K562 (cell line): ENCODE results near the gene FAM222A. TPM values are rescaled to one million over a fixed set of nuclear protein-coding genes. Genes with fewer than 3 reads are reported as not detected.

Source experiments
- AFF1 ChIP-seq, 2 experiments: fragments of 450-650 bp; IDR thresholded peaks; 2 replicates each; pipeline ENCODE4 v1.6.1; 2018; ENCODE audit warnings: mild to moderate bottlenecking in 2 of 2, low read depth in 1 of 2; ENCODE audit not compliant: partially characterized antibody in 2 of 2
- E2F3 ChIP-seq: fragments of 250-450 bp; sonication (Bioruptor Pico); IDR thresholded peaks from 2 replicates; pipeline ENCODE4 v1.4.0; 2020; ENCODE audit warnings: mild to moderate bottlenecking
- E2F5 ChIP-seq: sonication (generic); formaldehyde crosslinking; IDR thresholded peaks from 2 replicates; pipeline ENCODE4 v1.8.0; 2022; ENCODE audit warnings: mild to moderate bottlenecking, missing genetic modification reagents
- MAX ChIP-seq: sonication (generic); formaldehyde crosslinking; IDR thresholded peaks from 2 replicates; pipeline ENCODE4 v1.9.0; 2022; ENCODE audit warnings: mild to moderate bottlenecking, missing genetic modification reagents
- PHF8 ChIP-seq: fragments of 200-600 bp; sonication (generic); IDR thresholded peaks from 2 replicates; pipeline ENCODE4 v1.6.1; 2012; ENCODE audit warnings: mixed run types, mild to moderate bottlenecking, inconsistent platforms, low read length, moderate library complexity, borderline replicate concordance
- TOE1 ChIP-seq, 2 experiments: fragments of 450-650 bp in 1 of 2; sonication (generic) in 1 of 2; formaldehyde crosslinking in 1 of 2; IDR thresholded peaks; 2 replicates each; pipeline versions ENCODE4 v1.7.1 to v1.8.0; 2016 to 2022; ENCODE audit warnings: borderline replicate concordance in 2 of 2, mild to moderate bottlenecking in 2 of 2, antibody characterized with exemption in 1 of 2, inconsistent platforms in 1 of 2, low read depth in 1 of 2, missing genetic modification reagents in 1 of 2, moderate library complexity in 1 of 2
- ZBTB34 ChIP-seq: fragments of 250-450 bp; sonication (Bioruptor Pico); IDR thresholded peaks from 2 replicates; pipeline ENCODE4 v1.8.0; 2021; ENCODE audit warnings: mild to moderate bottlenecking, moderate library complexity
- ZNF224 ChIP-seq: sonication (generic); formaldehyde crosslinking; IDR thresholded peaks from 2 replicates; pipeline ENCODE4 v1.8.0; 2022; ENCODE audit warnings: mild to moderate bottlenecking, missing genetic modification reagents
- ZNF232 ChIP-seq: sonication (generic); formaldehyde crosslinking; IDR thresholded peaks from 2 replicates; pipeline ENCODE4 v1.8.0; 2022; ENCODE audit warnings: mild to moderate bottlenecking, missing genetic modification reagents
- ZNF717 ChIP-seq: fragments of 250-450 bp; sonication (Bioruptor Pico); IDR thresholded peaks from 2 replicates; pipeline ENCODE4 v1.5.0; 2021
- ZNF830 ChIP-seq: fragments of 250-450 bp; sonication (Bioruptor Pico); IDR thresholded peaks from 2 replicates; pipeline ENCODE4 v1.5.0; 2021; ENCODE audit warnings: mild to moderate bottlenecking
- polyA plus RNA-seq, 8 experiments: library from polyadenylated mRNA; depleted of rRNA in 4 of 8; stranded (reverse) in 5 of 8; unstranded in 3 of 8; fragments of >200 nt; fragmentation: Nextera tagmentation in 2 of 8; fragmentation: Illumina TruSeq in 1 of 8; extraction: Ambion mirVana in 2 of 8; extraction: Trizol in 1 of 8; gene quantifications; 2 replicates each; pipeline versions ENCODE4 v1.2.1 to v1.2.3, GENCODE V29; 2011 to 2014; ENCODE audit warnings: inconsistent platforms in 1 of 8, missing spikeins in 1 of 8
- total RNA-seq, 7 experiments: library from RNA; depleted of rRNA in 6 of 7; stranded (reverse); fragments of >200 nt in 6 of 7; fragmentation: Illumina TruSeq in 2 of 7; extraction: Trizol in 2 of 7; gene quantifications; 2 replicates each; pipeline versions ENCODE4 v1.2.1 to v1.2.3, GENCODE V29; 2011 to 2021; ENCODE audit warnings: low replicate concordance in 1 of 7
- TF ChIP-seq, protein P1 (sequence below): sonication (generic); formaldehyde crosslinking; IDR thresholded peaks from 2 replicates; pipeline ENCODE4 v1.8.1; 2023; ENCODE audit warnings: mild to moderate bottlenecking, missing genetic modification reagents
- TF ChIP-seq, protein P2 (sequence below): fragments of 250-450 bp; sonication (Bioruptor Pico); IDR thresholded peaks from 2 replicates; pipeline ENCODE4 v1.5.0; 2021
- TF ChIP-seq, protein P3 (sequence below): sonication (generic); formaldehyde crosslinking; IDR thresholded peaks from 2 replicates; pipeline ENCODE4 v1.8.1; 2022; ENCODE audit warnings: missing genetic modification reagents

FAM222A gene
- total and polyA plus RNA-seq, 9 of the 15 experiments (the other 6 are each of a cell fraction or from before 2014, with no cell fraction given): 0.03 to 0.36 (median 0.12) TPM; not detected in 1

- TF ChIP-seq AFF1 (IDR thresholded peaks at IDR 0.05; ENCODE audit: low read depth in 1 of 2, partially characterized antibody in 2 of 2): peak in 1 of 2 experiments; percentile 98
- TF ChIP-seq, protein P1, sequence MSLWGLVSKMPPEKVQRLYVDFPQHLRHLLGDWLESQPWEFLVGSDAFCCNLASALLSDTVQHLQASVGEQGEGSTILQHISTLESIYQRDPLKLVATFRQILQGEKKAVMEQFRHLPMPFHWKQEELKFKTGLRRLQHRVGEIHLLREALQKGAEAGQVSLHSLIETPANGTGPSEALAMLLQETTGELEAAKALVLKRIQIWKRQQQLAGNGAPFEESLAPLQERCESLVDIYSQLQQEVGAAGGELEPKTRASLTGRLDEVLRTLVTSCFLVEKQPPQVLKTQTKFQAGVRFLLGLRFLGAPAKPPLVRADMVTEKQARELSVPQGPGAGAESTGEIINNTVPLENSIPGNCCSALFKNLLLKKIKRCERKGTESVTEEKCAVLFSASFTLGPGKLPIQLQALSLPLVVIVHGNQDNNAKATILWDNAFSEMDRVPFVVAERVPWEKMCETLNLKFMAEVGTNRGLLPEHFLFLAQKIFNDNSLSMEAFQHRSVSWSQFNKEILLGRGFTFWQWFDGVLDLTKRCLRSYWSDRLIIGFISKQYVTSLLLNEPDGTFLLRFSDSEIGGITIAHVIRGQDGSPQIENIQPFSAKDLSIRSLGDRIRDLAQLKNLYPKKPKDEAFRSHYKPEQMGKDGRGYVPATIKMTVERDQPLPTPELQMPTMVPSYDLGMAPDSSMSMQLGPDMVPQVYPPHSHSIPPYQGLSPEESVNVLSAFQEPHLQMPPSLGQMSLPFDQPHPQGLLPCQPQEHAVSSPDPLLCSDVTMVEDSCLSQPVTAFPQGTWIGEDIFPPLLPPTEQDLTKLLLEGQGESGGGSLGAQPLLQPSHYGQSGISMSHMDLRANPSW: no peak
- TF ChIP-seq, protein P2, sequence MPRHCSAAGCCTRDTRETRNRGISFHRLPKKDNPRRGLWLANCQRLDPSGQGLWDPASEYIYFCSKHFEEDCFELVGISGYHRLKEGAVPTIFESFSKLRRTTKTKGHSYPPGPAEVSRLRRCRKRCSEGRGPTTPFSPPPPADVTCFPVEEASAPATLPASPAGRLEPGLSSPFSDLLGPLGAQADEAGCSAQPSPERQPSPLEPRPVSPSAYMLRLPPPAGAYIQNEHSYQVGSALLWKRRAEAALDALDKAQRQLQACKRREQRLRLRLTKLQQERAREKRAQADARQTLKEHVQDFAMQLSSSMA (CRISPR knock-in tag): no peak
- 0 out of 2 replicates have a peak, but pooled peaks have one; percentile 53 for TF ChIP-seq ZNF717 (CRISPR knock-in tag)
- no peak for TF ChIP-seq ZNF232 (CRISPR knock-in tag)
- TF ChIP-seq PHF8: peak; percentile 23; the same call in 1 of the 2 replicates
- TF ChIP-seq MAX (CRISPR knock-in tag): peak; percentile 94
- no peak for TF ChIP-seq E2F5 (CRISPR knock-in tag)
- no peak for TF ChIP-seq ZBTB34 (CRISPR knock-in tag)
- TF ChIP-seq, protein P3, sequence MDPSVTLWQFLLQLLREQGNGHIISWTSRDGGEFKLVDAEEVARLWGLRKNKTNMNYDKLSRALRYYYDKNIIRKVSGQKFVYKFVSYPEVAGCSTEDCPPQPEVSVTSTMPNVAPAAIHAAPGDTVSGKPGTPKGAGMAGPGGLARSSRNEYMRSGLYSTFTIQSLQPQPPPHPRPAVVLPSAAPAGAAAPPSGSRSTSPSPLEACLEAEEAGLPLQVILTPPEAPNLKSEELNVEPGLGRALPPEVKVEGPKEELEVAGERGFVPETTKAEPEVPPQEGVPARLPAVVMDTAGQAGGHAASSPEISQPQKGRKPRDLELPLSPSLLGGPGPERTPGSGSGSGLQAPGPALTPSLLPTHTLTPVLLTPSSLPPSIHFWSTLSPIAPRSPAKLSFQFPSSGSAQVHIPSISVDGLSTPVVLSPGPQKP (CRISPR knock-in tag): no peak
- TF ChIP-seq ZNF224 (CRISPR knock-in tag): no peak
- TF ChIP-seq ZNF830: no peak
- TF ChIP-seq TOE1 (IDR thresholded peaks at IDR 0.05; ENCODE audit: borderline replicate concordance): no peak
- no peak for TF ChIP-seq TOE1 (CRISPR knock-in tag; IDR thresholded peaks at IDR 0.05; ENCODE audit: borderline replicate concordance, low read depth)
- TF ChIP-seq E2F3 (CRISPR knock-in tag): no peak
These were observed at the start of gene FAM222A (continued) for GRCh38 chr12:109713187-109714070.
